GM13976 (cell line): ENCODE data around the gene TLR5.
"Not testable (repeated sequence)": the region's sequence is repeated elsewhere in the genome, so short reads cannot be mapped to it uniquely, and the experiment has no call there.

ENCODE experiments used
- DNase-seq: peaks from one replicate; pipeline ENCODE4 v3.0.0; 2012; ENCODE audit warnings: low spot score
- CTCF ChIP-seq: IDR thresholded peaks from 2 replicates; pipeline ENCODE4 v1.5.1; 2012; ENCODE audit warnings: borderline replicate concordance, mild to moderate bottlenecking; ENCODE audit not compliant: insufficient read depth; ENCODE audit errors: extremely low read depth, missing control alignments, control extremely low read depth
- in situ Hi-C: fragments of 300-500 bp; cut with MboI; formaldehyde crosslinking; loops from one replicate; pipeline ENCODE4 v1.12.0; 2022; ENCODE audit warnings: low sequenced_read_pairs, mixed read lengths, inconsistent platforms; ENCODE audit not compliant: unreplicated experiment

TLR5 gene

GRCh38 chr1:223180731-223181321, 37.8 kb upstream of the TLR5 start:
- TF ChIP-seq CTCF = no peak
- in situ Hi-C loops = no loop called here
- DNase-seq = no peak

- in situ Hi-C loops = no loop called here
- DNase-seq = no peak
- no peak for TF ChIP-seq CTCF
Measured at GRCh38 chr1:223179786-223180185, 36.7 kb upstream of the TLR5 start.

- in situ Hi-C loops = no loop called here
- TF ChIP-seq CTCF = no peak
- no peak for DNase-seq
Measured at GRCh38 chr1:223179280-223179679, 36.2 kb upstream of the TLR5 start.

- TF ChIP-seq CTCF = no peak
- in situ Hi-C loops = no loop called here
- DNase-seq = no peak
Measured at GRCh38 chr1:223177681-223178080, 34.6 kb upstream of the TLR5 start.

GRCh38 chr1:223176437-223176836, 33.4 kb upstream of the TLR5 start:
- no peak for TF ChIP-seq CTCF
- in situ Hi-C loops = no loop called here
- DNase-seq = no peak

GRCh38 chr1:223175633-223176032, 32.6 kb upstream of the TLR5 start:
- no peak for TF ChIP-seq CTCF
- in situ Hi-C loops = no loop called here
- DNase-seq = no peak

- in situ Hi-C loops = no loop called here
- no peak for DNase-seq
- TF ChIP-seq CTCF = no peak
Measured at GRCh38 chr1:223175032-223175431, 32.0 kb upstream of the TLR5 start.

- DNase-seq, in situ Hi-C loops: not testable (repeated sequence)
Measured at GRCh38 chr1:223169458-223169857, 26.4 kb upstream of the TLR5 start.
